Tibial artery (tissue), 4 donors: ENCODE results near the gene IL2RA.

ENCODE experiments used
- DNase-seq, 2 donors: peaks; one replicate each; pipeline ENCODE4 v3.0.0-alpha.2; 2019
- H3K27ac ChIP-seq, 2 donors: fragments of 200-600 bp; sonication (generic) in 1 of 2; 1 replicate in 1 of 2; 2 replicates in 1 of 2; pipeline ENCODE4 v1.5.1; 2018 to 2019; ENCODE audit warnings: mild to moderate bottlenecking in 1 of 2
- H3K27me3 ChIP-seq, 2 donors: fragments of 200-600 bp; sonication (generic) in 1 of 2; one replicate each; pipeline versions ENCODE4 v1.5.1 to v1.6.0; 2016 to 2019
- H3K36me3 ChIP-seq, 3 donors: fragments of 200-600 bp; sonication (generic) in 2 of 3; one replicate each; pipeline ENCODE4 v1.5.1; 2016 to 2019; ENCODE audit warnings: mild to moderate bottlenecking in 2 of 3
- H3K4me1 ChIP-seq, 4 donors: fragments of 200-600 bp; sonication (generic) in 2 of 4; 1 replicate in 3 of 4; 2 replicates in 1 of 4; pipeline ENCODE4 v1.5.1; 2016 to 2019
- H3K4me3 ChIP-seq, 2 donors: fragments of 200-600 bp; sonication (generic) in 1 of 2; 1 replicate in 1 of 2; 2 replicates in 1 of 2; pipeline ENCODE4 v1.5.1; 2018 to 2019; ENCODE audit warnings: mild to moderate bottlenecking in 2 of 2
- H3K9me3 ChIP-seq, 3 donors: fragments of 200-600 bp; sonication (generic) in 1 of 3; one replicate each; pipeline ENCODE4 v1.5.1; 2016 to 2019
- CTCF ChIP-seq, 2 experiments: fragments of 200-600 bp in 1 of 2; fragments of 450-650 bp in 1 of 2; IDR thresholded peaks; one replicate each; pipeline ENCODE4 v1.5.1; 2017 to 2019; ENCODE audit warnings: antibody characterized with exemption in 2 of 2, mild to moderate bottlenecking in 1 of 2, moderate library complexity in 1 of 2
- intact Hi-C: fragments of 100-400 bp; cut with DNase I; formaldehyde crosslinking; loops from one replicate; pipeline ENCODE4 v1.15.0; 2023; ENCODE audit warnings: low total_unique reads

IL2RA gene

DNA sequence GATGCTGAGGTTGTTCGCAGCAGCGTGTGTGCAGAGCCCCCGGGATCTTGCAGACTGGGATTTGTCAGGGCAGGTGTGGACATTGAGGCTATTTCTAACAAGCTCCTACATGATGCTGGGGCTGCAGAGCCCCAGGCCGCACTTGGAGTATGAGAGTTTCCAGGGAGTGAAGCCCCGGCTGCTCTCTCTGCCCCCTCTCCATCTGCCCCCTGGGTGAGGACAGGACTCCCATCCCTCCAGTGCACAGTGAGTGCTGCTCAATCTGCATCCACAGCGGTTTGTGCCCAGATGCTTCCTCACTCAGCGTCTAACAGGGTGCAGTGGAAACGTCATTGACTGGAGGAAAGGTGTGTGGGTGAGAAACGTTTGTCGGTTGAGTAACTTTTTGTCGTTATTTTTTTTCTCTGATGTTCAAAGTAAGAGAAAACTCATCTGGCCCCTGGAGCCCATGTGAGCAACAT, 25.3 kb downstream of the IL2RA start:
- Histone ChIP-seq H3K27ac (no peak overlapping the region), H3K9me3 (no peaks in the 10 kb centered on the region), H3K27me3 (no peaks in the 10 kb centered on the region), H3K4me3 (no peak overlapping the region), H3K36me3 (no peaks in the 10 kb centered on the region), H3K4me1 (no peaks in the 10 kb centered on the region)
- intact Hi-C loops, result no loop called here
- no peak for TF ChIP-seq CTCF (IDR thresholded peaks at IDR 0.05)
- DNase-seq, result no peak

DNA sequence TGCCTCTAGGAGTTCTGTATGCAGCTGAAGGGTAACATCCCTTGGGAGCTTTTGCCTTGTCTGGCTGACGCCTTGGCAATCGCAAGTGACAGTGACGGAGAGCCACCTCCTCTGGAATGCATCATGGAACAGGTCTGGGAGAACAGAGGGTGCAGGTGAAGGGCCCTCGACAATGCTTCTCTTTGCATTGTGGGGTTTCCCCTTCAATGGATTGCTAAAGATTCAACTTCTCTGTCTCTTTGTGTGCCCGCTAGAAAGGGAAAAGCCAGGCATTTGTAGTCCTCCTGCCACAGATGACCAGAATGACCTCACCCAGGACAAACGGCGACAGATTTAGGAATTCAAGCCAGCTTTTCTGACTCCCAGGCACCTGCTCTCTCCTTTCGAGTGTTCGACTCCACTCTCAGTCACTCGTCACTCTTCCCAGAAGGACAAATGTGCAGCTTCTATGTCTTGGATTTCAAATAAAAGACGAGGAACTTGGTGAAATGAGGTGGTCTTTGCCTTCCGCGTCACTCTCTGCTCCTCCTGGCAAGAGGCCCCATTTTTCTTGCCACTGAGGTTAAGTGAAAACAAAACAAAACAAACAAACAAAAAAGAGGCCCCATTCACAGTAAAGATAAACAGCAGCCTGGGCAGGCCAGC, 26.1 kb downstream of the IL2RA start:
- peaks cover 0 to 1% (median 0%) of the 10 kb centered on the region in 3 donors for H3K9me3 ChIP-seq
- DNase-seq, result no peak
- no peaks in the 10 kb centered on the region for H3K36me3 ChIP-seq
- H3K27me3 ChIP-seq, result no peaks in the 10 kb centered on the region
- H3K4me1 ChIP-seq, result no peaks in the 10 kb centered on the region
- intact Hi-C loops, result no loop called here
- no peak overlapping the region for H3K4me3 ChIP-seq
- H3K27ac ChIP-seq, result no peak overlapping the region
- TF ChIP-seq CTCF (IDR thresholded peaks at IDR 0.05), result no peak

DNA sequence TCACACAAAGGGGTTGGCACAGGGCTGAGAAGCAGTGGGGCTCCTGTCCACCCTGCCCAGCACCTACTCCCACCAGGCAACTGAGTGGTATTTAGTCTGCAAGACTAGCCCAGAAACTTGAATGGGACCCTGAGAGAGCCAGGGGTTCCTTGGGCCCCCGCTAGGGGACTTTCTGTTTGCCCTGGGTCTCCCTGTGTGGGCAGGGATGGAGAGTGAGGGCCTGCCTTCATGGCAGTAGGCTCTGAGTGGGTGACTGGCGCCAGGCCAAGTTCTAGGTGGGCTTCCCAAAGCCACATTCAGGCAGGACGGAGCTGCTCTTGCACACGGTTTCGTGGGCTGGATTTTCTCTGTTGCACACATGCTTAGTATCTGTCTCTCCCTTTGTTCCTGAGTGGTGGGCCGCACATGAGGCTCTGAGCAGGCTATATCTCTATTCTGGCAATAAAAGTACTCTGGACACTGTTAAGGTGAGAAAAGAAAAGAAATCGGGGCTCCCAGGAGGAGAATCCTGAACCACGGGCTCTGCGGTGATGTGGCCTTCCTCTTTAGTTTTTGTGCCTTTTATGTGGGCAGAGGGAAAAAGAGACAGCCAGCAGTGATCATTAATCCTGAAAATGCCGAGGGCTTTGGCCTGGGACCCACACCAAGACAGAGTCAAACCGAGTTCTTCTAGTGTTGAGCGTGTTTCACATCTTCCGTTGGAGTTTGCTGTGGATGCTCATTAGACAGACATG, 26.9 kb downstream of the IL2RA start:
- H3K36me3 ChIP-seq, result no peaks in the 10 kb centered on the region
- H3K9me3 ChIP-seq, result peaks cover 0 to 7% (median 1%) of the 10 kb centered on the region in 3 donors
- DNase-seq, result no peak
- no peaks in the 10 kb centered on the region for H3K4me1 ChIP-seq
- H3K27ac ChIP-seq, result no peak overlapping the region
- intact Hi-C loops, result no loop called here
- no peaks in the 10 kb centered on the region for H3K27me3 ChIP-seq
- TF ChIP-seq CTCF (IDR thresholded peaks at IDR 0.05), result no peak
- H3K4me3 ChIP-seq, result no peak overlapping the region

DNA sequence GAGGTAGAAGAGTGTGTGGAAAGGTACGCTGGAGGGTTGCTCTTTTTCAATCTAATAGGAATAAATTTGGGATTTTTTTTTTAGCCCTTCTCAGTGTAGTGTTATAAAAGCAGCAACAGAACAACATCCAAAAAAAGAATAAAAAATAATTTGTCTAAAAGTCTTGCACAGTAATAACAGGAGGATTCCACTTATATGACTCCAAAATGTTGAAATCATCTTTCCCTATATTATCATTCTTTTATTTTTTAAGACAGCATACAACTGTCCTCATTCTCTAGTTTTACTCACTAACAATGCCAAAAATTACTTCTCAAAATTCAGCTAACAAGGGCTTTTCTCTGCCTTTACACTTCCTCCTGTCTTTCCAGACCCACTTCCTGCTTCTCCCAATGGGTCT, 27.8 kb downstream of the IL2RA start:
- H3K27ac ChIP-seq, result no peak overlapping the region
- intact Hi-C loops, result no loop called here
- no peaks in the 10 kb centered on the region for H3K27me3 ChIP-seq
- no peak overlapping the region for H3K4me3 ChIP-seq
- no peak for TF ChIP-seq CTCF (IDR thresholded peaks at IDR 0.05)
- no peak for DNase-seq
- no peaks in the 10 kb centered on the region for H3K4me1 ChIP-seq
- no peaks in the 10 kb centered on the region for H3K36me3 ChIP-seq
- H3K9me3 ChIP-seq, result peaks cover 0 to 8% (median 7%) of the 10 kb centered on the region in 3 donors

GRCh38 chr10:6033954-6034353, 28.2 kb downstream of the IL2RA start:
- H3K4me3 ChIP-seq, result no peak overlapping the region
- no peaks in the 10 kb centered on the region for H3K4me1 ChIP-seq
- H3K27me3 ChIP-seq, result no peaks in the 10 kb centered on the region
- no peak for DNase-seq
- H3K9me3 ChIP-seq, result peaks cover 0 to 8% (median 7%) of the 10 kb centered on the region in 3 donors
- H3K27ac ChIP-seq, result no peak overlapping the region
- intact Hi-C loops, result no loop called here
- no peaks in the 10 kb centered on the region for H3K36me3 ChIP-seq
- TF ChIP-seq CTCF (IDR thresholded peaks at IDR 0.05), result no peak
